Pons (tissue), 1 donor: ENCODE data around the gene CCR1.
A peak's percentile ranks its signal among the peaks of the same experiment; 100 is the strongest.
"Not testable (repeated sequence)": the region's sequence is repeated elsewhere in the genome, so short reads cannot be mapped to it uniquely, and the experiment has no call there.

Experiments
- DNase-seq: peaks from one replicate; pipeline ENCODE4 v3.0.0-alpha.2; 2016; ENCODE audit warnings: low spot score

Gene CCR1

DNA sequence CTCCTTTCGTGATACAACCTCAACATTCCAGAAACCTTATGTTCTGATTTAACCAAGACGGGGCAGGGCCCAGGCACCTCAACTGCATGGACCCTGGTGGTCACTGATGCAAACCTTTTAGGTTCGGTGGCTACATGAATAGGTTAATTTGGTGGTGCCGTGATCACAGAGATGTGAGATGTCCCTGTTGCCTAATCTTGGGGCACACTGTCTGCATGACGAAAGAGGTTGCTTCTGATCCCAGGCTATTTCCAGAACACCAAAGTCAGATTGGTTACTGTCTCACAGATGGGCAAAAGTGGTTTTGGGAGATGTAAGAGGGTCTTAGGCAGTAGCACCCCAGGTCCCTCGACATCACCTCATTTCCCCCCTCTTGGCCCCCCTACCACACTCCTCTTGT lies 4.0 kb upstream of the CCR1 start:
- no peak for DNase-seq

GRCh38 chr3:46209746-46210470 lies 1.8 kb upstream of the CCR1 start:
- DNase-seq, result no peak

DNA sequence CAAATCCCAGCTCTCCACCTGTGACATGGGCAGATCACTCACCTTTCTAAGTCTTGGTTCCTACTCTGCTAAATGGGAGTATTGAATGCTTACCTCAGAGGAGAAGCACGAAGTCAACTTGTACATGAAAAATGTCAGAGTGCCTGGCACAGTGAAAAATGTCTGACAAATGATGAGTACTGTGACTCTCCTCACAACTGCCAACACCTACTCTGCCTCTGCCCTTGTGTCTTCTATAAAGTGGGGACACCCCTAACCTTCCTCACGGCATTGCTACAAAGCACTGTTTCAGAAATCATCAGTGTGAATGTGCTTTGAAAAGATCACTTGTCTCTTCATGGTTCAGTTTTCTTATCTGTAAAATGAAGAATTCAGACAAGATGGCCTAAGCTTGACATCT lies 940 bp upstream of the CCR1 start:
- no peak for DNase-seq

GRCh38 chr3:46207514-46207913 lies 599 bp downstream of the CCR1 start:
- DNase-seq, result not testable (repeated sequence)

GRCh38 chr3:46206282-46207015 lies 1.7 kb downstream of the CCR1 start:
- DNase-seq, result no peak

GRCh38 chr3:46205286-46205960 lies 2.7 kb downstream of the CCR1 start:
- DNase-seq, result no peak

- DNase-seq, result no peak
These were observed 4.4 kb downstream of the CCR1 start for GRCh38 chr3:46203681-46204080.

- no peak for DNase-seq
These were observed 5.6 kb downstream of the CCR1 start for GRCh38 chr3:46202535-46202934.

DNA sequence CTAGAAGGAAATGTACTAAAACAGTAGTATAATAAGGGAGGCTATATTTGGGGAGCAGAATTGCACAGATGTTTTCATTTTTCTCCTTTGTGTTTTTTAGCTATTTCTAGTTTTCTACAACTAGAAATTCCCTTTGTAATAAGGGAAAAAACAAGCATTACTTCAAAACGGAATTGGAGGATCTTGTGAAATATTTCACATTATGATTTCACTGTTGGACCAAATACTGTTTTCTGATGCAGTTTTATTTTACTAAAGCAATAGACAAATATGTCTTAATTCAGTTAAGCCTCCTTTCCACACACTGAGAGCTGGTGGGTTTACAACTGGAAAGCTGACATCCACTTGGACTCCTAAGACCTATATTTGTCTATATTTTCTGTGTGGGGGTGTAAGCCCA lies 7.3 kb downstream of the CCR1 start:
- DNase-seq, result no peak

DNA sequence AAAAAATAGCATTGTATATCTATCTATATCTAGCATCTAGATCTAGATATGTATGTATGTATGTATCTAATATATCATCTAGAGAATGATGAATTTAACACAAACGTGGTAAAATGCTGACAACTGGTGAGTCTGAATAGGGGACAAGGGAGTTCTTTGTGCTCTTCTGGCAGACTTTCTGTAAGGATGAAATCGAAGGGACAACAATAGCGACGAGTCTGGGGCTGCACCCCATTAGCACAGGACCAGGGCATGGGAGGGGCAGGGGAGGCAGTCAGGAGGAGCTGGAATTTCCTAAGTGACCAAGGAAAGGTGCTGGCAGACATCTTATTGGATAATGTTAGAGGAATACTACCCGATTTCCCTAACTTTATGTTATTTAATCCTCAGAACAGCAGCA lies 7.9 kb downstream of the CCR1 start:
- DNase-seq, result peak; percentile 70

DNA sequence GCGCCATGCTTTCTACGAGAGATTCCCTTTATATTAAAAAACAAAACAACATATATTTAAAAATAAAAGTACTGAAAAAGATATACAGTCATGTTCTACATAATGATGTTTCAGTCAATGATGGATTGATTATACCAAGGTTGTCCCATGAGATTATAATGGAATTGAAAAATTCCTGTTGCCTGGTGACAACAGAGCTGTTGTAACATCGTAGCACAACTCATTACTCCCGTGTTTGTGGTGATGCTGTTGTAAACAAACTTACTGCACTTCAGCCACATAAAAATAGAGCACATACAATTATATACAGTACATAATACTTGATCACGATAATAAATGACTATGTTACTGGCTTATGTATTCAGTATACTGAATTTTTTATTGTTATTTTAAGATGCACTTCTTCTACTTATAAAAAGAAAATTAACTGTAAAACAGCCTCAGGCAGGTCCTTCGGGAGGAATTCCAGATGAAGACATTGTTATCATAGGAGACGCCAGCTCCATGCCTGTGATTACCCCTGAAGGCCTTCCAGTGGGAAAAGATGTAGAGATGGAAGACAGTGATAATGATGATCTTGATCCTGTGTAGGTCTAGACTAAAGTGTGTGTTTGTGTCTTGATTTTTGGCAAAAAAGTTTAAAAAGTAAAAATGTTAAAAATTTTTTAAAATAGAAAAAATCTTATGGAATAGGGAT lies 11.7 kb downstream of the CCR1 start:
- no peak for DNase-seq

GRCh38 chr3:46194868-46195553 lies 13.1 kb downstream of the CCR1 start:
- DNase-seq, result no peak

- no peak for DNase-seq
These were observed 14.7 kb downstream of the CCR1 start for GRCh38 chr3:46193436-46193835.

DNA sequence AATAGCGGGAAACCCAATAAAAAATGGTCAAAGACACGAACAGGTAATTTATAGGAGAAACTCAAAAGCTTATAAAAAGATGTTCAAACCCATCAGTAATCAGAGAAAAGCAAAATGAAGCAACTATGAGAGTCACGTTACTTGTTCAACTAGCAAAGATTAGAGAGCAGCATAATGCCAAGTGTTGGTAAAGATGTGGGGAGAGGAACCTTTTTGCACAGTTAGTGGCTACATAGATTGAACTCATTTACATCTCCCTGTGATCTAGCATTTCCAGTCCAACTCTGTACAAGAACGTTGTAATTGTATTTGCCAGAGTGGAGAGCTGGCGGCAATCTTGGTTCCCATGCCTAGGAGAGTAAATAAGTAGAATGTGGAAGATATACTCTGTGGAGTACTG lies 15.2 kb downstream of the CCR1 start:
- no peak for DNase-seq

- DNase-seq, result peak; percentile 81
These were observed 16.4 kb downstream of the CCR1 start for GRCh38 chr3:46191730-46192129.

DNA sequence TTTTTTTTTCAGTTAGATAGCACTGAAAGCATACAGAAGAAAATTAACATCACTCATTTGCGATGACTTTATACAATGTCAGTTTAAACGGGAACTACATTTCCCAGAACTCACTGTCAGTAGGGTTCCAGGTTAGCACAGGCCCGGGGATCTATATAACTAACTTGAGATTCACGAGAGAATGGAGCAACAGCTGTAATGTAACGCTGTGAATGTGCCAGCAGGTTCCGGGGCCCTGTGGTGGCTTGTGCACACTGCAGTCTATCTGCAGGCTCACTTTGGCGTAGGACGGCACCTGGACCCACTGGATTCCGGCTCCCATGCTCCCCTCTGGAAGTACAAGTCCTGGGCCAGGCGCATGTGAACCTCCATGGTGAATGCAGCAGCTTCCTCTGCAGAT lies 19.4 kb downstream of the CCR1 start:
- no peak for DNase-seq

DNA sequence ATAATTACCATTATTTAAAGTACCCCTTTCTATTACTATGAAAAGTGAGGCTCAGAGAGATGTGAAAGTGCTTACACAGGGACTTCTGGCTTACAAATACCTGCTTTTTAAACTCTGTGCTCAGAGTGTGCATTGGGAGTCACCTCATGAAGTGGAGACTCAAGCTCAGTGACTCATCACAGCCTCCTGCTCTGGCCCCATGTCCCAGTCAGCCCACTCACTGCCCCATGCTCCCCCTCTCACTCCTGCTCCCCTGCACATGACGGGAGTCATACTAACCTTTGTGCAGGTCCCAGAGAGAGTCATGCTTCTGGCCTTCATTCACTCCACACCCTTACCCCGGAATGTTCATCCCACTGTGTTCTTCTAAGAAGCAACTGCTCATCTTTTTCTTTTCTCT lies 20.2 kb downstream of the CCR1 start:
- DNase-seq, result no peak

GRCh38 chr3:46187341-46187700 lies 20.8 kb downstream of the CCR1 start:
- DNase-seq, result no peak

- no peak for DNase-seq
These were observed 21.4 kb downstream of the CCR1 start for GRCh38 chr3:46186471-46187340.

DNA sequence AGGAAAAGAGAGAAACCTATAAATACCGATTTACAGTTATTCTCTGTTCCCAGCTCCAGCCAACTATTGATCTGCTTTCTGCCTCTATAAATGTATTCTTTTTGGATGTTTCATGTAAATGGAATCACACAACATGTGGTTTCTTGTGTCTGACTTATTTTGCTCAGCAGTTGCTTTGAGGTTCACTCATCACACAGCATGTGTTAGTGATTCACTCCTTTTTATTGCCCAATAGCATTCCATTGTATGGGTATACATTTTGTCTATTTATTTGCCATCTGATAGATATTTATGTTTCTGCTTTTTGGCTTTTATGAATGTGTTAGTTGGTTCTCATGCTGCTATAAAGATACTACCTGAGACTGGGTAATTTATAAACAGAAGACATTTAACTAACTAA lies 23.6 kb downstream of the CCR1 start:
- no peak for DNase-seq

DNA sequence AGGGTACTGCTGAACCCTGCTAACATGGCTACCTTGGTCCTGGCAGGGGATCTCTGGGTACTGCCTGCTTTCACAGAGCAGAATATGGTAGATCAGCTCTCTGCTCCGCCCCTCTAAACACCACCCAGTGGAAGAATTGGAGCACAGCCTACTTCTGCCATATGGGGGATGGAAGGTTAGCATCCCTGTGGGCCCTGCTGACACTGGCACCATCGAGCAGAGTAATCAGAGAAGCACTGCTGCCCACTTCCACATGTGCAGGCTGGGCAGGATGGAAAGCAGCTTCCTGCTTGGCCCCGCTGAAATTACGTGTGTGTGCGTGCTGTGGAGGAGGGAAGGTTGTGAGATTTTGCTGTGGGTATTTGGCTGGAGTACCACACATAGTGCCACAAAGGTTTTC lies 24.8 kb downstream of the CCR1 start:
- DNase-seq, result no peak
